Hematopoietic multipotent progenitor cell treated with erythropoietin and hydrocortisone succinate and interleukin-3 and kit ligand, for 4 days (in vitro differentiated cells): Measurements from ENCODE around the gene DTNB.

Source experiments
- DNase-seq: peaks from one replicate; pipeline ENCODE4 v3.0.0-alpha.2; 2015

DTNB gene

GRCh38 chr2:25337276-25337675 lies 336.1 kb downstream of the DTNB start:
- no peak for DNase-seq

GRCh38 chr2:25336383-25336841 lies 337.0 kb downstream of the DTNB start:
- no peak for DNase-seq

- no peak for DNase-seq
Measured at GRCh38 chr2:25335971-25336370, 337.4 kb downstream of the DTNB start.

- DNase-seq: no peak
Measured at GRCh38 chr2:25335204-25335603, 338.2 kb downstream of the DTNB start.

GRCh38 chr2:25334482-25334881 lies 338.9 kb downstream of the DTNB start:
- DNase-seq: no peak

GRCh38 chr2:25333981-25334380 lies 339.4 kb downstream of the DTNB start:
- no peak for DNase-seq

- DNase-seq: no peak
Measured at GRCh38 chr2:25332571-25332970, 340.8 kb downstream of the DTNB start.

- DNase-seq: no peak
Measured at GRCh38 chr2:25331686-25332365, 341.6 kb downstream of the DTNB start.

GRCh38 chr2:25330937-25331336 lies 342.4 kb downstream of the DTNB start:
- DNase-seq: no peak

GRCh38 chr2:25330273-25330672 lies 343.1 kb downstream of the DTNB start:
- no peak for DNase-seq

GRCh38 chr2:25328152-25329085 lies 345.0 kb downstream of the DTNB start:
- no peak for DNase-seq
